Adipocyte (in vitro differentiated cells): ENCODE data around the gene GRIN3B.

Experiments
- DNase-seq: peaks from one replicate; pipeline ENCODE4 v3.0.0-alpha.2; 2015; ENCODE audit warnings: low read depth
- H3K27me3 ChIP-seq: replicated peaks from 2 replicates; pipeline ENCODE4 v1.7.0; 2013; ENCODE audit warnings: mild to moderate bottlenecking, low read length, moderate library complexity; ENCODE audit not compliant: control insufficient read depth, insufficient read depth
- H3K36me3 ChIP-seq: 2 replicates; pipeline ENCODE4 v1.7.0; 2013; ENCODE audit warnings: low read length, mild to moderate bottlenecking, moderate library complexity; ENCODE audit not compliant: control insufficient read depth, insufficient read depth, severe bottlenecking
- H3K4me1 ChIP-seq: 2 replicates; pipeline ENCODE4 v1.7.0; 2013; ENCODE audit warnings: mild to moderate bottlenecking, low read length, moderate library complexity; ENCODE audit not compliant: control insufficient read depth, insufficient read depth
- H3K4me3 ChIP-seq: 2 replicates; pipeline ENCODE4 v1.7.0; 2013; ENCODE audit warnings: mild to moderate bottlenecking, low read length, moderate library complexity
- H3K9ac ChIP-seq: 2 replicates; pipeline ENCODE4 v1.7.0; 2013; ENCODE audit warnings: mild to moderate bottlenecking, low read length, moderate library complexity
- H3K9me3 ChIP-seq: 2 replicates; pipeline ENCODE4 v1.7.0; 2013; ENCODE audit warnings: mild to moderate bottlenecking, low read length, moderate library complexity; ENCODE audit not compliant: control insufficient read depth

GRIN3B gene

GRCh38 chr19:1053176-1054101, 53.2 kb downstream of the GRIN3B start:
- DNase-seq: no peak
- H3K4me1 ChIP-seq: no peaks in the 10 kb centered on the region
- H3K9me3 ChIP-seq: peaks cover 27% of the 10 kb centered on the region
- H3K27me3 ChIP-seq: no peaks in the 10 kb centered on the region
- H3K9ac ChIP-seq: no peak overlapping the region
- no peak overlapping the region for H3K4me3 ChIP-seq
- H3K36me3 ChIP-seq: peaks cover 12% of the 10 kb centered on the region

- H3K4me3 ChIP-seq: no peak overlapping the region
- no peak overlapping the region for H3K9ac ChIP-seq
- peaks cover 17% of the 10 kb centered on the region for H3K36me3 ChIP-seq
- H3K27me3 ChIP-seq: no peaks in the 10 kb centered on the region
- H3K4me1 ChIP-seq: no peaks in the 10 kb centered on the region
- H3K9me3 ChIP-seq: peaks cover 33% of the 10 kb centered on the region
- DNase-seq: no peak
Measured at GRCh38 chr19:1054102-1055027, 54.1 kb downstream of the GRIN3B start.

GRCh38 chr19:1055028-1055425, 54.8 kb downstream of the GRIN3B start:
- Histone ChIP-seq H3K27me3 (no peaks in the 10 kb centered on the region), H3K36me3 (peaks cover 17% of the 10 kb centered on the region), H3K9ac (no peak overlapping the region), H3K4me1 (no peaks in the 10 kb centered on the region), H3K9me3 (peaks cover 33% of the 10 kb centered on the region), H3K4me3 (no peak overlapping the region)
- DNase-seq: no peak

DNA sequence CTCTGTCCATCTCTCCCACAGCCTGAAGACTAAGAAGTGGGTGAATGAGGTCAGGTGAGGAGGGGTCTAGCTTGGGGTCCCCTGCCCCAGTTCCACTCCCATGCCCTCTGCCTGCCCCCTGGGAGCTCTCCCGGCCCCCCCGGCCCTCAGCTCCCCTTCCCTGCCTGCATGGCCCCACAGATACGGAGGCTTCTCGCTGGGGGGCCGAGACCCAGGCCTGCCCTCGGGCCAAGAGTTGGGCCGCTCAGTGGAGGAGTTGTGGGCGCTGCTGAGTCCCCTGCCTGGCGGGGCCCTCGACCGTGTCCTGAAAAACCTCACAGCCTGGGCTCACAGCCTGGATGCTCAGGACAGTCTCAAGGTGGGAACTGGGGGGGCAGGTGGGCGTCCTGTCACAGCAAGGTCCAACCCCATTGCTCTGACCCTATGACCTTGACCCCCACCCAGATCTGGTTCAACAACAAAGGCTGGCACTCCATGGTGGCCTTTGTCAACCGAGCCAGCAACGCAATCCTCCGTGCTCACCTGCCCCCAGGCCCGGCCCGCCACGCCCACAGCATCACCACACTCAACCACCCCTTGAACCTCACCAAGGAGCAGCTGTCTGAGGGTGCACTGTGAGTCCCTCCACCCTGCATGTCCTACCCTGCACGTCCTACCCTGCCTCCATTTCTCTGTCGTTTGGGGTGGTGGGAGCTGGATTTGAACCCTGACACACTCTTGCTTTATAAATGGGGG, 55.8 kb downstream of the GRIN3B start:
- no peak overlapping the region for H3K4me3 ChIP-seq
- no peak for DNase-seq
- H3K9me3 ChIP-seq: peaks cover 33% of the 10 kb centered on the region
- H3K27me3 ChIP-seq: no peaks in the 10 kb centered on the region
- H3K9ac ChIP-seq: no peak overlapping the region
- H3K4me1 ChIP-seq: no peaks in the 10 kb centered on the region
- H3K36me3 ChIP-seq: peaks cover 17% of the 10 kb centered on the region

- peaks cover 17% of the 10 kb centered on the region for H3K36me3 ChIP-seq
- DNase-seq: peak; percentile 78
- H3K27me3 ChIP-seq: no peaks in the 10 kb centered on the region
- H3K4me3 ChIP-seq: no peak overlapping the region
- H3K9ac ChIP-seq: no peak overlapping the region
- H3K9me3 ChIP-seq: peaks cover 33% of the 10 kb centered on the region
- no peaks in the 10 kb centered on the region for H3K4me1 ChIP-seq
Measured at GRCh38 chr19:1057176-1057855, 57.1 kb downstream of the GRIN3B start.

- Histone ChIP-seq H3K4me1 (no peaks in the 10 kb centered on the region), H3K4me3 (no peak overlapping the region), H3K9ac (no peak overlapping the region), H3K36me3 (peaks cover 17% of the 10 kb centered on the region), H3K9me3 (peaks cover 33% of the 10 kb centered on the region), H3K27me3 (no peaks in the 10 kb centered on the region)
- DNase-seq: no peak
Measured at GRCh38 chr19:1058112-1058511, 57.9 kb downstream of the GRIN3B start.
